PFSK-1 (cell line): ENCODE data around the gene CCDC85C.

Experiments used
- FOXP2 ChIP-seq: optimal IDR thresholded peaks from 2 replicates; pipeline ENCODE3; 2011; ENCODE audit warnings: borderline replicate concordance, control low read depth, inconsistent platforms; ENCODE audit not compliant: insufficient read depth; ENCODE audit errors: extremely low read length, extremely low read depth
- POLR2AphosphoS5 ChIP-seq: IDR thresholded peaks from 2 replicates; pipeline ENCODE4 v1.6.1; 2012; ENCODE audit warnings: low read depth, mild to moderate bottlenecking, control low read depth, low read length, moderate library complexity
- REST ChIP-seq, 2 experiments: IDR thresholded peaks; 2 replicates each; pipeline versions ENCODE4 v1.6.1 to v1.8.0; 2011 to 2012; ENCODE audit warnings: low read depth in 2 of 2, low read length in 2 of 2, control low read depth in 1 of 2, inconsistent platforms in 1 of 2, mild to moderate bottlenecking in 1 of 2, moderate library complexity in 1 of 2; ENCODE audit not compliant: insufficient read depth in 1 of 2
- SIN3A ChIP-seq: IDR thresholded peaks from 2 replicates; pipeline ENCODE4 v1.6.1; 2012; ENCODE audit warnings: mild to moderate bottlenecking, low read length, moderate library complexity, borderline replicate concordance; ENCODE audit not compliant: insufficient read depth
- TAF1 ChIP-seq: IDR thresholded peaks from 2 replicates; pipeline ENCODE4 v1.6.1; 2012; ENCODE audit warnings: low read length, control low read depth, borderline replicate concordance; ENCODE audit not compliant: insufficient read depth

CCDC85C gene

GRCh38 chr14:99630202-99630601, 26.2 kb upstream of the CCDC85C start:
- TF ChIP-seq POLR2AphosphoS5 (no peak), REST (IDR thresholded peaks at IDR 0.05; ENCODE audit: insufficient read depth in 1 of 2, low read depth in 2 of 2, low read length in 2 of 2) (no peak)

GRCh38 chr14:99628887-99629618, 25.0 kb upstream of the CCDC85C start:
- TF ChIP-seq POLR2AphosphoS5 (no peak), REST (IDR thresholded peaks at IDR 0.05; ENCODE audit: insufficient read depth in 1 of 2, low read depth in 2 of 2, low read length in 2 of 2) (no peak), FOXP2 (peak; percentile 64), TAF1 (no peak), SIN3A (no peak)

- TF ChIP-seq TAF1, result no peak
Observed at GRCh38 chr14:99627510-99628381, 23.7 kb upstream of the CCDC85C start.

- no peak for TF ChIP-seq SIN3A
- TF ChIP-seq TAF1, result no peak
Observed at GRCh38 chr14:99627100-99627499, 23.1 kb upstream of the CCDC85C start.

- TF ChIP-seq TAF1 (no peak), REST (IDR thresholded peaks at IDR 0.05; ENCODE audit: insufficient read depth in 1 of 2, low read depth in 2 of 2, low read length in 2 of 2) (no peak)
Observed at GRCh38 chr14:99626041-99626648, 22.1 kb upstream of the CCDC85C start.

- TF ChIP-seq TAF1 (no peak), POLR2AphosphoS5 (no peak), SIN3A (no peak), REST (IDR thresholded peaks at IDR 0.05; ENCODE audit: insufficient read depth in 1 of 2, low read depth in 2 of 2, low read length in 2 of 2) (no peak), FOXP2 (no peak)
Observed at GRCh38 chr14:99625476-99625875, 21.5 kb upstream of the CCDC85C start.
